DOHH2 (cell line): ENCODE results near the gene SCYGR2.

Experiments
- EZH2phosphoT487 ChIP-seq: fragments of 200-600 bp; sonication (generic); IDR thresholded peaks from 2 replicates; pipeline ENCODE4 v1.6.1; 2017; ENCODE audit warnings: borderline replicate concordance, mild to moderate bottlenecking, antibody characterized with exemption, low read length, moderate library complexity, mixed read lengths
- TF ChIP-seq, protein P1 (sequence below): fragments of 200-600 bp; sonication (generic); IDR thresholded peaks from one replicate; pipeline ENCODE4 v1.5.1; 2014; ENCODE audit warnings: antibody characterized with exemption, mild to moderate bottlenecking, low read depth, low read length; ENCODE audit not compliant: poor library complexity, severe bottlenecking

- TF ChIP-seq, protein P1, sequence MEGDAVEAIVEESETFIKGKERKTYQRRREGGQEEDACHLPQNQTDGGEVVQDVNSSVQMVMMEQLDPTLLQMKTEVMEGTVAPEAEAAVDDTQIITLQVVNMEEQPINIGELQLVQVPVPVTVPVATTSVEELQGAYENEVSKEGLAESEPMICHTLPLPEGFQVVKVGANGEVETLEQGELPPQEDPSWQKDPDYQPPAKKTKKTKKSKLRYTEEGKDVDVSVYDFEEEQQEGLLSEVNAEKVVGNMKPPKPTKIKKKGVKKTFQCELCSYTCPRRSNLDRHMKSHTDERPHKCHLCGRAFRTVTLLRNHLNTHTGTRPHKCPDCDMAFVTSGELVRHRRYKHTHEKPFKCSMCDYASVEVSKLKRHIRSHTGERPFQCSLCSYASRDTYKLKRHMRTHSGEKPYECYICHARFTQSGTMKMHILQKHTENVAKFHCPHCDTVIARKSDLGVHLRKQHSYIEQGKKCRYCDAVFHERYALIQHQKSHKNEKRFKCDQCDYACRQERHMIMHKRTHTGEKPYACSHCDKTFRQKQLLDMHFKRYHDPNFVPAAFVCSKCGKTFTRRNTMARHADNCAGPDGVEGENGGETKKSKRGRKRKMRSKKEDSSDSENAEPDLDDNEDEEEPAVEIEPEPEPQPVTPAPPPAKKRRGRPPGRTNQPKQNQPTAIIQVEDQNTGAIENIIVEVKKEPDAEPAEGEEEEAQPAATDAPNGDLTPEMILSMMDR = no peak
- TF ChIP-seq EZH2phosphoT487 = no peak
These were observed 10.1 kb downstream of the SCYGR2 start for GRCh38 chr2:227608561-227609338.
